DMS53 treated with DMSO at 0.1 percent for 48 hours (cell line): ENCODE data around the gene TEX264.

Source experiments
- DNase-seq: peaks from one replicate; lab custom pipeline; 2025; ENCODE audit not compliant: unreplicated experiment; lab: John Stamatoyannopoulos, UW

The TEX264 gene

GRCh38 chr3:51673802-51674654 lies 3.0 kb downstream of the TEX264 start:
- DNase-seq, result no peak

- DNase-seq, result no peak
These were observed 4.2 kb downstream of the TEX264 start for GRCh38 chr3:51675201-51675611.

- DNase-seq, result no peak
These were observed 5.1 kb downstream of the TEX264 start for GRCh38 chr3:51676102-51676640.

GRCh38 chr3:51677358-51677757 lies 6.3 kb downstream of the TEX264 start:
- DNase-seq, result no peak

- no peak for DNase-seq
These were observed 7.1 kb downstream of the TEX264 start for GRCh38 chr3:51678186-51678585.

GRCh38 chr3:51678641-51679040 lies 7.6 kb downstream of the TEX264 start:
- DNase-seq, result no peak

GRCh38 chr3:51679318-51679717 lies 8.3 kb downstream of the TEX264 start:
- DNase-seq, result no peak

GRCh38 chr3:51679777-51680176 lies 8.7 kb downstream of the TEX264 start:
- DNase-seq, result no peak

- DNase-seq, result no peak
These were observed 9.1 kb downstream of the TEX264 start for GRCh38 chr3:51680196-51680595.

- no peak for DNase-seq
These were observed 9.7 kb downstream of the TEX264 start for GRCh38 chr3:51680663-51681230.

- DNase-seq, result no peak
These were observed 10.4 kb downstream of the TEX264 start for GRCh38 chr3:51681453-51681852.

- peak; percentile 16 for DNase-seq
These were observed 11.0 kb downstream of the TEX264 start for GRCh38 chr3:51682079-51682478.

- no peak for DNase-seq
These were observed 11.5 kb downstream of the TEX264 start for GRCh38 chr3:51682526-51682925.

GRCh38 chr3:51683566-51683965 lies 12.5 kb downstream of the TEX264 start:
- no peak for DNase-seq

GRCh38 chr3:51684971-51685751 lies 14.1 kb downstream of the TEX264 start:
- DNase-seq, result no peak

- DNase-seq, result no peak
These were observed 15.0 kb downstream of the TEX264 start for GRCh38 chr3:51686056-51686455.

GRCh38 chr3:51686512-51687215 lies 15.6 kb downstream of the TEX264 start:
- DNase-seq, result no peak

GRCh38 chr3:51687431-51688205 lies 16.6 kb downstream of the TEX264 start:
- DNase-seq, result no peak

GRCh38 chr3:51688206-51688600 lies 17.2 kb downstream of the TEX264 start:
- no peak for DNase-seq

- DNase-seq, result no peak
These were observed 20.0 kb downstream of the TEX264 start for GRCh38 chr3:51691021-51691420.
